Left hindlimb (tissue), 1 donor: Measurements from ENCODE around the gene GUCD1.
A peak's percentile ranks its signal among the peaks of the same experiment; 100 is the strongest.
"Not testable (repeated sequence)": the region's sequence is repeated elsewhere in the genome, so short reads cannot be mapped to it uniquely, and the experiment has no call there.

Source experiments
- DNase-seq: peaks from one replicate; pipeline ENCODE4 v3.0.0-alpha.2; 2018

Gene GUCD1

DNA sequence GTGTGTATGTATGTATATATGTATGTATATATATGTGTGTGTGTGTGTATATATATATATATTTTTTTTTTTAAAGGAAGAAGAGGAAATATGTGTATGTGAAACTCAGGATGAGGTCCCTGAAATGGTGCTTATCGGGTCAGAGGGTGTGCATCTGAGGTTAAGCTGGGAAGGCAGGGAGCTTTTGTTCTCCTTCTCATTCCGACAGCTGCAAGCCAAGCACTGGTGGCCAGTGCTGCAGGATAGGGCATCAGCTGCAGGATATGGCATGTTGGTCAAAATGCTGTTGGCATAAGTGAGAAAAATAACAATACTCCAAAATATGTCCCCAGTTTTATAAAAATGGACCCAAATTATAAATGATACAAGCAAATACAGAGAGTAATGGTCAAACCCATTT is 8.3 kb upstream of the GUCD1 start:
- no peak for DNase-seq

DNA sequence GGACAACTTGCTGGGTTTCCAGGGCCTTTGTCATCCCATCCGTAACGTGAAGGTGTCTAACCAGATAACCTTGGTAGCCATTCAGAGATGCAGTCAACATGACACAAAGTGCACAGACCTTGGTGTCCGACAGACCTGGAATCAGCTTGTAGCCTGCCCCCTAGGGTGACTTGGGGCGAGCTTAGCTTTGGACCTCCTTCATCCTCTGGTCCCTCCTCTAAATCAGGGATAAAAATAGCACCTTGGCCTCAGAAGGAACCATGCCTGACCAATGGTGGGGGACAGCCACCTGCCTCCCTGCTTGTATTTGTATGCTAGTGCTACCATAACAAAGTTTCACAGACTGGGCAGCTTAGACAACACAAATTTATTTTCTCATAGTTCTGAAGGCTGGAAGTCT is 4.5 kb upstream of the GUCD1 start:
- no peak for DNase-seq

DNA sequence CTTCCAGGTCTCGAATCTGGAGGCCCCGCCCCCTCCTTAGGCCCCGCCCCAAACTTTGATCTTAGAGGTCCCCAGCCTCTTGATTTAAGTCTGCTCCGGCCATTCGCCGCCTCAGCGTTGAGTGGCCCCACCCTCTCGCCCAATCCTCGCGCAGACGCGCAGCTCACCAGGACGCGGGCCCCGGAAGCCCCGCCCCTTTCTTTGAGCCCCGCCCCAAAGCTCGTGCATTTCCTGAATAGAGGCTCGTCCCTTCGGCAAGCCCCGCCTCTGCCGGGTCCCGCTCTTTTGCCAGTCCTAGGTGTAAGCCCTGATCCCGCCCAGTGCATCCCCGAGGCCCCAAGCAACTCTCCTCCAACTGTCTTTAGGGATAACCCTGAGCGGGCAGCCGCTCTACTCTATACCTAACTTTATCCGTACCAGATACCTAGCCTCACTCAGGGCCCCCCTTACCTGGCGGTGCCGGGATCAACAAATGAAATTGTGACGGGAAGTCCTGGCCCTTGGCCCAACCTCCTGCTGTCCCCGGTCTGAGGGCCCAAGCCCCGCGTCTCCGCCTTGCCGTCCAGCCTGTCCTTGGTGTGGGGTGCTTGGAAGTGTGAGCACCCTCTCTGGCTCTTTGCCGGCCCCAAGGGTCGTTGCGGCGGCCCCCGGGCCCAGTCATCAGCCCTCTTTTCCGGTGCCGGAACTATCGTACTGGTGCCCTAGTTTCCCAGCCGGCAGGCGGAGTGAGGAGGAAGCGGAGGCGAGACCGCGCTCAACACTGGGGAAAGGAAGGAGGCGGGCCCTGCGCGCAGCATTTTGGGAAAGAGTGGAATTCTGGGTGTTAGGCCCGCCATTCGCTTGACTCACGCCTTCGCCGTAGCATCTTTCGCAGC is 464 bp upstream of the GUCD1 start, which contains the start of gene SNRPD3:
SNRPD3 (plus strand) TSS at position 835 of the 875 bp plus-strand sequence. CDS start 1,676 bp downstream, outside the sequence.
- DNase-seq: peak; percentile 100

DNA sequence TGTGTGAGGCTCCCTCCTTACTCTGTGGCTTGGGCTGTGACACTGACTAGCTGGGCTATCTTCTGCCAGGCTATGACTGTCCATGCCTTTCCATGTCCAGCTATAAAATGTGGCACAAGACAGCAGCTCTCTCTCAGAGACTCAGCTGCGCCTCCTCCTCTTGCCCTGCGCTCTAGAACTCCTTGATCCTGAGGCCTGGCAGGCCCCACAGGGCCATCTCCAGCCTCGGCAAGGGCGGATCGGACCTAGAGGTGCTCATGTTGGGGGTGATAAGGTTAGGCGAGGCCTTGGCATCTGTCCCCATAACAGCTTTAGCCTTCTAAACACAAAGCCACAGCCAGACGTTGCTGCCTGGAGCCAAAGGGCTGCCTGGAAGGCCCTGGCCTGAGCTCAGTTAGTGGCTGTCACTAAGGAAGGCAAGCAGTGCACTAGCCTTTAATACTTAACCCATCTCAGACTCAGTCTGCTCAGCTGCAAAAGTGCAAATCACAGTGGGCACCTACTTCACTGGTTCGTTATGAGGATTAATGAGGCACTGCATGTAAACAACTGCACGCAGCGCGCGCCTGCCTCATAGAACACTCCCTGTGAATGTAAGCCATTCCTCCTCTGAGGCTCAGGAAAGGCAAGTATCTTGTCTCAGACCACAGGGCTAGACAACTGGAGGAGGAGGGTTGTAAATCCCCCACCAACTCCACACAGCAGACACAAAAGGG is 1.2 kb downstream of the GUCD1 start:
- DNase-seq: no peak

DNA sequence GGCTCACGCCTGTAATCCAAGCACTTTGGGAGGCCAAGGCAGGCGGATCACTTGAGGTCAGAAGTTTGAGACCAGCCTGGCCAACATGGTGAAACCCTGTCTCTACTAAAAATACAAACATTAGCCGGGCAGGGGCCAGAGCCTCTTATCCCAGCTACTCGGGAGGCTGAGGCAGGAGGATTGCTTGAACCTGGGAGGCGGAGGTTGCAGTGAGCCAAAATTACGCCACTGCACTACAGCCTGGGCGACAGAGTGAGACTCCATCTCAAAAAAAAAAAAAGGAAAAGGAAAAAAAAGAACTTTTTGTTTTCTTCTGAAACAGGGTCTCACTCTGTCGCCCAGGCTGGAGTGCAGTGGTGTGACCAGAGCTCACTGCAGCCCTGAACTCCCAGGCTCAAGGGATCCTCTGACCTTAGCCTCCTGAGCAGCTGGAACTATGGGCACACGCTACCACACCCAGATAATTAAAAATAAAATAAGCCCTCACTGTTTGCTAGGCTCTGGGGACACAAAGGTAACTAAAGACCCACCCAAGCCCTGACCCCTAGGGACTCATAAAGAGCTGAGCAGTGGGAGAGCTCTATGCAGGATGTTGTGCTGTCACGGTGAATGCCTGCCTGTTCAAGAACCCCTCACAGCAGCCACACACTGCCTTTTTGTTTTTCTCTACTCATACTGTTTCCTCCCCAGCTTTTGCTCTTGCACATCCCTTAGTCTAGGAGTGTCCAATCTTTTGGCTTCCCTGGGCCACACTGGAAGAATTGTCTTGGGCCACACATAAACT is 2.2 kb downstream of the GUCD1 start:
- DNase-seq: not testable (repeated sequence)

DNA sequence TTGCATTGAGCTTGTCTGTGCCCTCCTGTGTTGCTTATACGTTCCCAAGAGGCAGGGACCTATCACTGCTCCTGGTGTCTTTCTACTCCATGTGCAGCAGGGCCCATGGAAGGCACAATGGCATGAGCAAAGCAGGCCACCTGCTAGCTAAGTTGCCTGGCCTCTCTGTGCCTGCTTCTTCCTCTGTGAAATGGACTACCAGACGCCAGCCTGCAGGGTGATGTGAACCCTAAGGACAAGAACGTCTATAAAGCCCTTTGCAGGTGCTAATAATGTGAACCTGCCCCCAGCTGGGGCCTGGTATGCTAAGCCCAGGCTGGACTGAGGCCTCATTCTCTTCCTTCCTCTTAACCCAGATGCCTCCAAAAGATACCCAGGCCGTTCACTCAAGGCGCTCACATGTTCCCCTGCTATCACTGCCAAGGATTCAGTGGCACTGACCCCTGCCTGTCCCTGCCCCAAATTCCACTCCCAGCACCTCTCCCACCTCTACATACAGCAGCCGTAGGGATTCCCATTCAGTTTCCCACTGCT is 4.0 kb downstream of the GUCD1 start:
- DNase-seq: no peak

DNA sequence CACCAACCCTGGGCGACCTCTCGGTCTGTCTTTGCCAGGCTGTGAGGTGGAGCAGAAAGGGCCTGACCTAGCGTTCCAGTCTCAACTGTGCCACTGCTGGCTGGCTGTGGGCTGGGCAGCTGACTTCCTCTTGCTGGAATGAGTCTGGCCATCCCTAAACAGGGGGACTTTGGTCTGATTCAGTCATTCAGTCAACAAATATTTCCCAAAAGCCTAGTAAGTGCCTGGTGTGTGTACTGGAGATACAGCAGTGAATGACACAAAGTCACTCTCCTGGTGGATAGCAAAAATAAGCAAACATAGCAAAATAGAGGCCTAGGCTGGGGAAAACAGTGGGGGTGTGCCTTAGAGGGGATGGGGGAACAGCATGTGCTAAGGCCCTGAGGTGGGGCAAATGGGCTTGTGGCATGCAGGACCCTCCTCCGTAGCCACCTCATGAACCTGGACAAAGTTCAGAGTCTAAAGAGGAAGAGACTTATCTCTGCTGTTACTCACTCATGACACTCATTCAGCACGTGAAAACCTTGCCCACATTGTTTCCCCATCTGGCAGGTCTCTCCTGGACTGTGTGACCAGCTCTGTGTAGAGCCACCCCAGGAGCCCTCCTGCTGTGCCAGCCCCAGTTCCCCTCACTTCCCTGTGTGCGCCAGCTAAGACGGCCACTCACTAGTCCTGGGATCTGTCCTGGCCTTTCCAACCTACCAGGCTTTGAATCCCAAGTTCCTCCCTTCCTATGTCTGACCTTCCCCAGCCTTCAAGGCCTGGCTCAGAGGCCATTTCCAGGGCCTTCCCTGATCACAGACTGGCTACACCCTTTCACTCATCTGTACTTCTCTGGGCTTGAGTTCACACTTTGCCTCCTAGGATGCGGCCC is 4.7 kb downstream of the GUCD1 start:
- DNase-seq: no peak

DNA sequence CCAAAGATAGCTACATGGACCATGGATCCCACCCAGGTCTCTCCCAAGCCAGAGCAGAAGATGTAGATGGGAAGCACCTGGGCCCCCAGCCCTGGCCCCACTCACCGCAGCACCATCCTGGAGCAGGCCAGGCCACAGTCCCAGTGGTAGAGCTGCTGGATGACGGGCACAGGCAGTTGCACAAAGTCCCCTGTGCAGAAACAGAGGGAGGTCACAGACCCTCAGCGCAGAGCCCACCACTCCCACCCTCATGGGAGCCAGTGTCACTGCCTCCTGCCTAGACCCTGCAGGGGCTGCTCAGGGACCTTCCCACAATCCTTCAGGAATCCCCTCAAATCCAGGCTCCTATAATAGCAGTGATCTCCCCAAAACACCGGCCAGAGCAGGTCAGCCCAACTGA is 6.1 kb downstream of the GUCD1 start:
- no peak for DNase-seq

DNA sequence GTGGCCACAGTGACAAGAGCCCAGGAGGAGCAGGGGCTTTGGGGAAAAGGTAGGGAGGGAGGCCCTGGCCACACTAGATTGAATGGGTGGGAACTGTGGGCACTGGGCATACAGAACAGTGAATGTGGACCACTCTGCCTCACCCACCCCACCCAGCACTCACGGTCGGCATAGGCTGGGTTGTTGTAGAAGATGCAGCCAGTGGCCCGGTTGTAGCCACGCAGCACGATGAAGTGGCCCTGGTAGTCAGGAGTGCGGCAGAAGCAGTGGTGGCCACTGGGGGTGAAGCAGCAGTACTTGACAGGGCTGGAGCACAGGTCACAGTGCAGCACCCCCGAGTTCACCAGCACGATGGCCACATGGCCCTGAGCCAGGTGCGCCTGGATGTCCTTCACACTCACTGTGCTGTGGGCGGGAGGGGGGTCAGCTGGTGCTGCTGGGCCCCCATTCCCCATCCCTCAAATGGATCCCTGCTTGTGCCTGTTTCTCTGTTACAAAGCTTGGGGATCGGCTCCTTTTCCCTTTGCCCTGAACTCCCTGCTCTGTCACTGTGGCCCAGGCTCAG is 11.2 kb downstream of the GUCD1 start:
- no peak for DNase-seq

DNA sequence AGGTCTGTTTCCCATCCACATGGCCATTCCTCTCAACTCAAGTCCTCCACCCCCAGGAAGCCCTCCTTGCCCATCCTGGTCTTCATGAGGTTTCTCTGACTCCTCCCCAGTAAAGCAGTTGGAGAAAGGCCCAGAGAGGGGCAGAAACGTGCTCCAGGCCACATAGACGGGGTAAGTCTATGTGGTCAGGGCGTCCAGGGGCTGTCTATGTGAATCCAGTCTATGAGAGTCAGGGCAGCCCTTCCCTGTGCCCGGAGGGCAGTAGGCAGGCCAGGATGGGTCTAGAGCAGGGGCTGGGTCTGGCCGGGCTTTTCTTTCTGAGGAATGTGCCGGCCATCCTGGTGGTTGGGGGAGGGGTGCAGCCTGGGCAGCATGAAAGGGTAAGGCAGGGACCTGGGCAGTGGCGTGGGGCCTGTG is 11.7 kb downstream of the GUCD1 start:
- DNase-seq: no peak

DNA sequence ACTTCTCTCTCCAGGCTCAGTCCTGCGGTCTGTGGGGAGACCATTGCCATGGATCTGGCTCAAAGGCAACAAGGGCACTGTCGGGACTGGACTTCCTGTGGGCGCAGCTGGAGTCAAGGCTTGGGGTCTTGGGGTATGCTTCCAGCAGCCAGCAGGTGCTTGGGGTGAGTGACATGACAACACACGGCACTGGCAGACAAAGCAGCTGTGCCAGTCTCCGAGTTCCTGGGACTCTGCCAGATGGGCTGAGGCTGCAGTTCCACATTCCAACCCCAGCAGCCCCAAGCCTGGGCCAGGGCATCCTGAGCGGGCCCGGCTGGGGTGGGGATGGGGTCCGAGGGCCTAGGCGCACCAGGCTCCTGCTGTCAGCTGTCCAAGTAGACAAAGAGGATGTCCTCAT is 12.3 kb downstream of the GUCD1 start:
- peak; percentile 59 for DNase-seq

DNA sequence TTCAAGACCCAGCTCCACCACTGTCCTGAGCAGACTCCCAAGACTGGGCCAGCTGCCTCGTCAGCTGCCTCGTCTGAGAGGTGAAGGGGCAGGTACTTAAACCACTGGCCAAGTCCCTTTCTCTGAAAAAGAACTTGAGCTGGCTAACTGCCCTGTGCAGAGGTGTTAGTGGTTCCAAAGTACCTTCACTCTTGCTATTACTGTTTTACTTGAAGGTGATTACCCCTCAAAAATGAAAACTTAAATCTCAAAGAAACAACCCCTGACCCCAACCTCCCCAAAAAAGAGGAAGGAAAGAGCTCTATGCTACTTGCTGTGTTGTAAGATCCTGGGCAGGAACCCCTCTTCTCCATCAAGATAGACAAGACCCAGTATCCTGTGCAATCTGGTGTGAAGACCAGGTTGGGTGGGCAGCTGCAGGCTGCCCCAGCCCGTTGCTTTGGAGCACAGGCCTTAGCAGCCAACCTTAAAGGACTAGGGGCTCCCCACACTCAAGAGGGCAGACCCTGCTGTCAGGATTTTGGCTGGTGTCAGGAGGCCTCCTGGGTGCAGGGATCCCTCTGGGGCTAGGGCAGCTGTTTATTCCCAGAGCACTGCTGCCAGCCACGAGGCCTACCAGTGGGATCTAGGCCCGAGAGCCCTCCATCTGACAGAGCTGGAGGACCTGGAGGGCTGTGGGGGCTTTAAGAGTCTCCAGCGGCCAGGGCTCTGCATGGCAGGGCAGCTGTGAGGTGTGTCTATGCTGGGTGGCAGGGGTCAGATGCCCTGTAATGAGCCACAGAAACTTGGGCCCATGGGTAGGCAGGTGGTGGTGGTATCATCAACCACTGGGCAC is 13.0 kb downstream of the GUCD1 start:
- no peak for DNase-seq

DNA sequence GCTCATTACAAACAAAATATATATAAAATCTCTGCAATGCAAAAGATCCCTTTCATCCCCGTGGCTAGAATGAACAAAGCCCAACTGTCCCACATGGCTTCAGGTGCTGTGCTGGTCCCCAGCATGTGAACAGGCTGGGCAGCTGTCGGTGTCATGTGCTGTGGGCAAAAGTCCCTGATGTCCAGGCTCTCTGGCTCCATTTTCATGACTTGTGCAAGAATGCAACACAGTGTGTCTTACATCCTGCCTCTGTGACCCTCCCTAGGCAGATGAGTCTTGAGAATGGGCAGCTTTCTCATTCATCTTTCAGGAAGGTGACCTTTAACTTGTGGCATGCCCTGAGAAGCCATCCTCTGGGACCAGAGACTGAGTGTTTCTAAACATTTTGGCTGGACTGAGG is 14.5 kb downstream of the GUCD1 start:
- DNase-seq: no peak

DNA sequence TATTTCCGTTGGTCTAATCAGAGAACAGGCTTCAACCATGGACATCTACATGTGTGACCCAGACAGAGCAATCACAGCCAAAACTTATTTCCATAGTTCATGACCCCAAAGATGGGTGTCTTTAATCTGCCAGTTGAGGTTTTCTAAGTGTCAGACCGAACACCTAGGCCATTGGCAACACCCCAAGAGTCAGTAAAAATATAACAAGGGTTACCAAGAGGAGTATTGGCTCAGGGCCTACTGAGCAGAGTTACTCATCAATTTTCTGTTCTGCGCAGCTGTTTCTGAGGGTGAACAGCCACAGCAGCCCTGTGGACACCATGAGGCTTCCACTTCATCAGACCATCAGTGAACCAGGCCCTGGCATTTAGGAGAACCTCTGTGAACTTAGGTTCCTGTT is 18.8 kb downstream of the GUCD1 start:
- DNase-seq: no peak

DNA sequence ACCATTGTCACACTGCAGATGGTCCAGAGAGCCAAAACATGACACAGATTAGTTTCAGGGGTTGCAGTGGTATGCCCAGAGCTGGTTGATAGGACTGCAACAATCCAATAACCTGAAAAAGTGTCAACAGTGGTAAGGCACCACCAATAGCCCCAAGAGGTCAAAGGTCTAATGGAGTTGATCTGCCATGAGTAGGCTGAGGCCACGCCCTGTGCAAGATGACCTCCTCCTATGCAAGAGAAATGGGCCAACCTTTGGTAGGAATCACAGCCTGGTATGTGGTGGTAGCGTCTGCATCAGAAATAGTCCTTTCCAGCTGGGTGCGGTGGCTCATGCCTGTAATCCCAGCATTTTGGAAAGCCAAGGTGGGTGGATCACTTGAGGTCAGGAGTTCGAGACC is 19.6 kb downstream of the GUCD1 start:
- no peak for DNase-seq

DNA sequence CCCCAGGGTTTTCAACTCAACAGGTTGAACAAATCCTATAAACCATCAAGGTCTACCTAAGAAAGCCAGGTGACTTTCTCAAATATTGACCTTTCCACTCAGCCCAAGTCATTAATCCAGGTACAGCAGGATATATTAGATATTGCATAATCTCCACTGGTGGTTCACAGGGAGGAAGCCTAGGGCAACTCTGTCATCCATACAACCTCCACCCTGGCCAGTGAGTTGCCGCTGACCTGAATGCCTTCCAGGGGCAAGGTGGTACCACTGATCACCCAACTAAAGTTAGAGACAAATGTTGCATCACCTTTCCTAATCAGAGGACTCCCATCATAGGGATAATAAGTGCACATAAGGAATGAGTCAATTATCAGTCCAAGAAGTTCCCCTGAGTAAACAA is 22.9 kb downstream of the GUCD1 start:
- DNase-seq: no peak

DNA sequence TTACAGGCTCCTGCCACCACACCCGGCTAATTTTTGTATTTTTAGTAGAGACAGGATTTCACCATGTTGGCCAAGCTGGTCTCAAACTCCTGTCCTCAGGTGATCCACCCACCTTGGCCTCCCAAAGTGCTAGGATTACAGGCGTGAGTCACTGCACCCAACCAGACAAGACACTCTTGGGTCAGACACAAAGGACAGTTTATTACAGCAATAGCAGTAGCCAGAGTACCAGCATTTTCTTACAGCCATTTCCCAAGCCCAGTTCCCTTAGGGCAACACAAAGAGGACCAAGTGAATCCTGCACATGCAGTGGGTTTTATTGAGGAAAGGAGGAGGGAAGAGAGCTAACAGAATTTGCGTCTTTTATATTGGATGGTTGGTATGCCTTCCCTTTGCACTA is 24.0 kb downstream of the GUCD1 start:
- not testable (repeated sequence) for DNase-seq

DNA sequence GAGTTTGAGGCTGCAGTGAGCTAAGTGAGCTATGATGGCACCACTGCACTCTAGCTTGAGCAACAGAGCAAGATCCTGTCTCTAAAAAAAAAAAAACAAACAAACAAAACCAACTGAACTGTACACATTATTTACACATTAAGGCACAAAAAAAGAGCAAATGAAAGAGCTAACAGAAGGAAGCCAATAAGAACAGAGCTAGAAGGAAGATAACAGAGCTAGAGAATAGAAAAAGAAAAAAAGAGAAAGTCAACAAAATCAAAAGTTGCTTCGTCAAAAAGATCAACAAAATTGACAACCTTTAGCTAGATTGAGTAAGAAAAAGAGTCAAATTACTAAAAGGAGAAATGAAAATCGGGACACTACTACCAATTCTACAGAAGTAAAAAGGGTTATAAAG is 25.0 kb downstream of the GUCD1 start:
- no peak for DNase-seq

DNA sequence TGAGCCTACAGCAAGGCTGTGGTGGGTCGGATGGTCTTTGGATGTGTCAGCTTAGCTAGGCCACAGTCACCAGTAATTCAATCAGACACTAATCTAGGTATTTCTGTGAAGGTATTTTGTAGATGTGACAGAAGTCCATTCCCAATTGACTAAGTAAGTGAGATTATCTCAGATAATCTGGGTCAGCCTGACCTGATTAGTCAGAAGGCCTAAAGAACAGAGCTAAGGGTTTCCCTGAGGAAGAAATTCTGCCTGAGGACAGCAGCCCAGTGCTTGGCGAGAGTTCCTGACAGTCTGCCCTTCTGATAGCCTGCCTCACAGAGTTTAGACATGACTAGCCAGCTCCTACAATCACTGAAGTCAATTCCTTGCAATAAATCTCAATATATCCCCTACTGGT is 28.7 kb downstream of the GUCD1 start:
- no peak for DNase-seq

DNA sequence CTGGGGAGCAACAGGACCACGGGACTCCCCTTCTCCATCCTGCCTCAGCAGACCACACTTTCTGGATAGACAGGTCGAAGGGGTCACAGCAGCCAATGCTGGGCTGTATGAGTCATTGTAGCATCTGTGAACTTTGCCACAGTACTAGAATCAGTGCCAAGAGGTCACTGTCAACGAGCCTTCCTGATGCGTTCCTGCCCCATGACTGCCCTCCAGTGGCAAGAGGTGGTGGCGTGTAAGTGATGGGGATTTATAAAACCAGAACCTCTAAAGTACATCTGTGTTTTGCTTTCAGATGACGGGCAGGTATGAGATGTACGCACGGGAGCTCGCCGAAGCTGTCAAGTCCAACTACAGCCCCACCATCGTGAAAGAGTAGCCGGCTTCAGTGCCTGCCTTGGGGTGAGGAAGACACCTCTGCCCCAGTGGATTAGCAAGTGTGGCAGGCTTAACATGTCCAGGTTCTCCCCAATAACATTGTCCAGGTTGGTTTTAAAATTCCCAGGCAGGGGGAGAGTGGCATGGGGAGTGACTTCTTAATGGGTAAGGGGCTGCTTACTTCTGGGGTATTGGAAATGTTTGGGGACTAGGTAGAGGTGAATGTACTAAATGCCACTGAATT is 29.4 kb downstream of the GUCD1 start:
- peak; percentile 65 for DNase-seq
